8988T (cell line): Measurements from ENCODE around the gene ZBTB38.
A peak's percentile ranks its signal among the peaks of the same experiment; 100 is the strongest.

ENCODE experiments used
- DNase-seq: peaks from one replicate; pipeline ENCODE4 v3.0.0; 2011

The ZBTB38 gene

DNA sequence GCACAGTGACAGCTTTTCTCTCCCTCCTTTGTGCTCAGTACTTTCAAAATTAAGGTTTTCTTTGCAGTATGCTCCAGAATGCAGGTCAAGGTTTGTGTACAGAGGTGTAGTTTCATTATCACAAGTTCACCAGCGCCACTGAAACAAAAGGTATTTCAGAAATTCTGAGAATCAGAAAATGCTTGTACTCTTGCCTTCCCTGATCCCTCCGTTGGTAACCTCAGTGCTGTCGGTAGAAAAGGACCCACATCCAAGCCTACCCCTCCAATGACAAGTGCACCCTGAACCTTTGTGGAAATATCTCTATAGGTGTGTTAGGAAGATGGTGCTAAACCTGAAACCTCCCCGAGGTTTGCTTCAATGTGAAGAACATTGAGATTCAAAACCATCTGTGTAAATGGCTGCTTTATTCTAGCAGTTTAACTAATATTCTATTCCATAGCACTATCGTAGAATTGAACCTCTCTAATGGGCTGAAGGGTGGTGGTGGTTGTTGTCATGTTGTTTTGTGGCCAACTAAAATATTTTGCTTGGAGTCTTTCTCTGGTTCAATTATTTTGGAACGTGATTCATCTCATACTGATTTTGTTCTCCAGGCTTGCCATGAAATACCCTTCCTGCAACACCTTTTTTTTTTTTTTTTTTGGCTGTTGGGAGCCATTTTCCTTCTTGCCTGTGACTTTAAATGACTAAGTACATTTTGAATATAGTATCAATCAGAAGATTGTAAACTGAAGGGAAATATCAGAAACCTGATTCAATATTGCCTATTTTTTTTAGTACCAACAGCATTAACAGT lies 20.7 kb downstream of the ZBTB38 start:
- no peak for DNase-seq

DNA sequence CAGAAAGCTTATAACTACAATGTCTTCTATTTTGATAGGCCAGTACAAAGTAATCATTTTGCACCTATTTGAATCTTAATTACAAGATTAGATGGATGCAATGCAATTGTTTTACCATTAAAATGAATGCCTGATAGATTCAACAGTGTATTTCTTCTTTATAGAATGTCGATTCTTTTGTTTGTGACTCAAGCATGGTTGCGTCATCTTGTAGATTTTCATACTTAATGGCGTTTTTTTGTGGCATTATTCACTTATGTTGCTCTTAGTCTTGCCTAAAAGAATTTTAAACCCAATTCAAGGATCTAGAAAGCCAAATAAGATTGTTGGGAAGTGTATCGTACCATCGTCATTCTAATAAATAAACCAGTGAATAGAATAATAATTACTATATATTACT lies 21.4 kb downstream of the ZBTB38 start:
- DNase-seq: no peak

DNA sequence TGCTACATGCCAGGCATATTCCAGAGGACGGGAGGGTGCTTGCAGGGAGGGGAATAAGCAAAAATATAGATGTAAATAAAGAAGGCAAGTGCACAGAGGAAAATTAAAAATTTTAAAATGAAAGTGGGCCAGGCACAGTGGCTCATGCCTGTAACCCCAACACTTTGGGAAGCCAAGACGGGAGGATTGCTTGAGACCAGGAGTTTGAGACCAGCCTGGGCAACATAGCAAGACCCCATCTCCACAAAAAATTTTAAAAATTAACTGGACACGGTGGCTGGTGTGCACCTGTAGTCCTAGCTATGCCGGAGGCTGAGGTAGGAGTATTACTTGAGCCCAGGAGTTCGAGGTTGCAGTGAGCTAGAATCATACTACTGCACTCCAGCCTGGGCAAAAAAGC lies 22.4 kb downstream of the ZBTB38 start:
- no peak for DNase-seq

DNA sequence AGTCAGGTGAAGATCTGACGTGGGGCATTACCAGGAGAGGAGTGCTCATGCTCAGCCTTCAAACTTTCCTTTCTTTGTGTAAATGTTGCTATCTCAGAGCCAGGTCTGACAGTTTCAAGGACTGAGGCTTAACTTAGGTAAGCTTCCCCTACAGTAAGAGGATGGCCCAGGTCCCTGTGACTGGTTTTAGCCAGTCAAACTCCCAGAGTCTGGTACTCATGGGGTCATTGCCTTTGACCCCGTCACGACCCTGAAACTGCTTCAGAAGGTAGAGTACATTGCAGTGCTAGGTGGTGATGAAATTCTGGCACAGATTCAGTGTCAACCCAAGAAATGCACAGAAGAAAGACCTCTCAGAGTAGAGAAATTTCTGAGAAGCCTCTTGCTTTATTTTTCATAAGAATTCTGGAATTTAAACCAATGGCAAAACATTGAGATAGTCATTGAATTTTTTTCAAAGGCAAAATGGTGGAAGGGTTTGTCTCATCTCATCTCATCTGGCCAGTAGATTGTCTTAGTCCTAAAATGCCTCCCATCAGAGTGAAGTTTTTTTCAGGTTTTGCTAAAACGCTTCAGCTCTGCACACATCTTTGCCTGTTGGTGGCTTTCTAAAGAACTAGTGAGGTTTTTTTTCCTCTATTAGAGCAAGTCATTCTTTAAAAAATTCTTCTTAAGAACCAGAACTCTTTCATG lies 23.1 kb downstream of the ZBTB38 start:
- DNase-seq: no peak

DNA sequence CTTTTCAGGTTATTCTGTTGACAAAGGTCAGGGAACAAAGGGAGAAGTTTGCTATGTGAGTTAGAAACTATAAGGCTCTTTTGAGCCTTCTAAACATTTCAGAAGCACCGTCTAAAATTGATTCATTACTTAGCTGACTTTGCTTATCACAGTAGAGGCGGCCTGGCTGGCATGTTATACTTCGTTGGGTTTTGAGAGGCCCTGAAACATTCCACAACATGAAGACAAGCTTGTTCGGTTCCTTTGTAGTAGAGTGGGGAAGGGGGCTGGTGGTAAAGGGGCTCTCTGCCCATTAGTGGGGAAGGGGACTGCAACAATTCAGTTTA lies 23.6 kb downstream of the ZBTB38 start:
- no peak for DNase-seq

DNA sequence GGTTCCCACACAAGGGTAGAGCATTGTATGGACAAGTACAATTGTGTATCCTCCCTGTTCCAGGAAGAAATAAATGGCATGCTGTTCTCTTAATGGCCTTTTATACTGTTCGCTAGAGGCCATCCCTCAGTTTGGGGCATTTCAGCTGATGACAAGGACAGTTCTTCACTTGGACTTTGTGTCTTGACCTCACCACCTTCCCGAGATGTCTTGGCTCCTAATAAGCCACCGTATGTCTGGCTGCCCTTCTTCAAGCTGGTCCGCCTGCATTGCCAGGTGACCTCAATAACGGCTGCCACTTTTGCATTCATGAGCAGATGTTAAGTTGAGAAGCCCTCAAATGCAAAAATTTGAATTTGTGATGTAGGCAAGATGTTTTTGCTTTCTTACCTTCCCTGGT lies 24.1 kb downstream of the ZBTB38 start:
- no peak for DNase-seq

DNA sequence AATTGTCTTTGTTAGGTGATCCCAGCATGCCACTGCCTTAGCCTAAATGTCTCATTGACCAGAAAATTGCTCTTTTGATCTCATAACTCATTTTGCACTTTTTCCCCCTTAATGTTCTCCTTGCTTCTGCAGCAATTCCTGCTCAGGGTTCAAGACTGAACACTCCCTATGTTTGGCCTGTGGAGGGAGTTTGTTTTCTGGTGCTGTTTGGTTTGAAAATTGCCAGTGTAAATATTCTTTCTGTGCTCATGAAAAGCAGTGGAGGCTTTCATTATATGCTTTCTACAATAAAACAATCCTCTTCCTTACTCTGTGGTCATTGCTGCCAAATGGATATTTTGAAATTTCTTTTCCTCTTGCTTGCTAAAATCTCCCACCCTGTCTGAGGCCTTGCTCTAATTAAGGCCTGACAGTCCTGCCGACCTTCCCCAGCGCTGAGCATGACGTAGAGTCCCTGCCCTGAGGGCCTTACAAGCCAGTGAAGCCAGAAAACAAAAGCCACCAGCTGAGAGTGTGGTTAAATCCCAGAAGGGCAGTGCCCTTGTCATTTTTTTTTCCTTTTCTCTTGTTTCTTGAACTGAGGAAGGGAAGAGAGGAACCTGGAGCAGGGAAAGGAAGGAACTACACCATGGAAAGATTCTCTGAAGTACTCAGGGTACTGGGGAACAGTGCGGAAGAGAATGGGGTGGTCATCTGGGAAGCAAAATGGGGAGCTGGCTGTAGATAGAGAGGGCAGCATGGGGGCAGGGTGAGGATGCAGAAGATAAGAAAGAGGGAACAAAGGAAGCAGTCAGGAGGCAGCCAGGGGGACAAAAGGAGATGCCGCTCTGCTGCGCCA lies 24.8 kb downstream of the ZBTB38 start:
- no peak for DNase-seq

DNA sequence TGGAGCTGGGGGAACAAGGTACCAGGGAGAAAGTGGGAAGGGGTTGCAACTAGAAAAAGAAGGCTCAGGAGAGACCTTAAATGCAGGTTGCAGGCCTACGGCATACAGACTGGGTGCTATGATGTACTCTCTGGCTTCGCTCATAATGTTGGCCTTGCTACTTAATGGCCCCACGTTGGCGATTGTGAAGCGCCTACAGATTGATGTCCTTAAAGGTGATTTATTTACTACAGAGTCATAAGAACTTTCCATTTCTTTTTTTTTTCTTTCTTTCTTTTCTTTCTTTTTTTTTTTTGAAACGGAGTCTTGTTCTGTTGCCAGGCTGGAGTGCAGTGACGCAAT lies 25.4 kb downstream of the ZBTB38 start:
- no peak for DNase-seq

DNA sequence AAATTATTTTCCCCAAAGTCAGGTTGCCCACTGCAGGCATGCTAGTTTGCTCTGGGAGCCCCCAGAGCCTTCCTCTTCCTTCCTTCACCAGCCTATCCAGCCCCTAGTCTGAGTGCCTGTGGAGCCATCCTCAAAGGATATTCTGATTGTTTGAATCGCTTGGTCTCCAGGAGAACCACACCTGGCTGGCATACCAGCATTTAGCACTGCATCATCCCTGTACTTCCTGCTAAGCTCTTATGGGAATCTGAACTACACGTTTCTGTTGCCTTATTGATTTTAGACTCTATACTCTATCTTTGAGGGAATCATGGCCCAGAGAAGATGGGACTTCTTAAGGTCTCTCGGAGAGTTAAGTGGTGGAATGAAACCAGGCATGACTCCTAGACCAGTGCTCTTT lies 26.3 kb downstream of the ZBTB38 start:
- DNase-seq: no peak

DNA sequence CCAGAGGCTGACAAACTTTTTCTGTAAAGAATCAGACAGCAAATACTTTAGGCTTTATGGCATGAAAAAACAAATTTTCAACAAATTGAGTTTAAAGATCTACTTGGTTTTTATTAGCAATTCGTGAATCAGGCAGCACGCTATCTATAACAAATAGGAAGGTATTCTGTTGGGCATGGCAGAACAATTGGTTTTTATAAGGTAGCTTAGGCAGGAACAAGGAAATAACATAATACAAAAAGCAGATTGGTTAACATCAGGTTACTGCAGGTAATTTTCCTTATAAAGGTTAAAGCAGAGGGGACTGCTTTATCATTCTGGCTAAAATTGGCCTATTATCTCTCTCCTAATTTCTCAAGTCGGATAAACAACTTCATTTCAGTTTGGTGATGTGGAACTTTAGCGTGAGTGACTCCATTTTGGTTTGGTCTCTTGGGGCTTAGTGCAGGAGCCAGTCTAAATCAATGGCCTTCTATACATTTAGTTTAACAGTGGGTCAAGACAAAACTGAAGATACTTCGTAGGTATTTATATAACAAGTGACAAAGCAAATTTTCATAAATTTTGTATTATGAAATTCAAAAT lies 26.8 kb downstream of the ZBTB38 start:
- DNase-seq: no peak

DNA sequence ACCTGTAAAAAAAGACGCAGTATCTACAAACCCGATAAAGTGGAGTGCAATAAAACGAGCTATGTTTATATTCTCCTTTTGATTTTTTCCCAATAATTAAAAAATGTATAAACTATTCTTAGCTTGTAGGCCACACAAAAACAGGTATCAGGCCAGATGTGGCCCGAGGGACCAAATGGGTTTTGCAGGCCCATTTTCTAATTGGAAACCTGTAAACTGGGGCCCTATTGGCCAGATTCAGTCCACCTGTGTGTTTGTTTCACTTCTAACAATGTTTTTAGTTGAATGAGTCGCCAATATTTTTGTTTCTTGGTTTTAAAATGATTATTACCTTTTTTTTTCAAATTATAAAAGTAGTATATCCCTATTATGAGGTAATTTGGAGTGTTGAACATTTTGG lies 29.7 kb downstream of the ZBTB38 start:
- no peak for DNase-seq

DNA sequence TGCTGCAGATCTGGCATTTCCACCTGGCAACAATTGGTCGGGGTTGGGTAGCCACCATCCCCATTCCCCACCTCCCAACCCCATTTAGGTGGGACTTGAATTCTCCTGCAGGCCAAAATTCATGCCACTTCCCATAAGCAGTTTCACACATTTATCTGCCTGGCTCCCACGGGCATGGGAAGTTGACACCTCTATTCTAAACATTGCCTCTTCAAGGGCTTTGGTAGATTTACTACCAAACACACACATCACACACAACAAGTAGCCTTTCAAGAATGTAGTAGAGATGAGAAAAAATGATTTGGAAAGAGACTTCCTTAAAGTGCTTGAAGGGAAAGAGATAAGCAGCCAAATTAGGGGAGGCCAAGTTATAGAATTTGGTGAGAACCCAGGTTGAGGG lies 30.9 kb downstream of the ZBTB38 start:
- DNase-seq: no peak

DNA sequence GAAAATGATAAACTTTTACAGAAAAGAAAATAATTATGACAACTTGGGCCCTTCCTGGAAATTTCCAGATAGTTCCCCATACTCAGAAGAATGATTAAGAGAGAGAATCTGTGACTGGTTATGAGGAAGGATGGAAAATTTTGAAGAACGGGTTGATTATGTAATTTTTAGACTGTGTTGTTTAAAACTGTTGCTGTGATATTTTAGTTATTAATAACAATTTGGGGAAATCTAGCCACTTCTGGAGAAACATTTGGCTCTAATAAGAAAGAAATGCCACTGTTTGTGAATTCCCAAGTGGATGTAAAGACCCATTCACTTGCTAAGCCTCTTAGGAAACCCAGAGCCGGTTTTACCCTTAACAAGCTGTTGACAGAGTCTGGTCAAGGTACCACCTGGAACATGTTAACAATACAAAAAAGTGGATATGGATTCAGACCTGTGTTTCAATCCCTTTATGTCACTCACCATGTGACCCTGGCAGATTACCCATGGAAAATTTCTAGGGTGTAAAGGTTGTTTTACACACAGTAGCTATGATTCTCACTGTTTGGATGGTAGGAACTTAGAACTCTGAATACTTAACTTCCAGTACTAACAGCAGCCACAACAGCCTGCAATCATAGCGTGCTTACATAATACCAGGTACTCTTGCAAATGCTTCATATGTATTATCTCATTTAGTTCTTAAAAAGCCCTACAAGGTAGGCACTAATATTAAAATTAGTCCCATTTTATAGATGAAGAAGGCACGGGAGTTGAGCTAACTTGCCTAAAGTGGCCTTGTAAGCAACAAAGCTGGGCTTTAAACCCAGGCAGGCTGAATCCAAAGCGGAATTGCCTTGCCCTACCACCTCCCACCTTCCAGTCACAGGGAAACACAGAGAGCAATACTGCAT lies 32.0 kb downstream of the ZBTB38 start:
- no peak for DNase-seq

DNA sequence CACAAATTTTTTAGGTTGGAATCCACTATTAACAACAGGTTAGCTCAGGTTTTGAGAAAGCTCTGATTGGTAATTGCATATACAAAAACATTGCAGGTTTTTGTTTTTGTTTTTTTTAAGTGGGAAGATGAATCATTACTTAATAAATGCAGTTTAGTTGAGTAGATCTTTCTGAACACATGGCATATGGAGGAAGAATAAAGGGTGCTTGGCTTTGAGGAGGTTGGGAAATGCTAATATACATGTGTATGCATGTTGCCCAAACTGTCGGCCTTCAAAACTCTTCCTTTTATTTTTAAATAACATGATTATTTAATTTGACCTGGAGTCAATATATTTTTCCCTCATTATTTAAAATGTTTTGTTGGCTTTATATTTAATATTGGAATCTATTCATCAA lies 32.8 kb downstream of the ZBTB38 start:
- DNase-seq: no peak

DNA sequence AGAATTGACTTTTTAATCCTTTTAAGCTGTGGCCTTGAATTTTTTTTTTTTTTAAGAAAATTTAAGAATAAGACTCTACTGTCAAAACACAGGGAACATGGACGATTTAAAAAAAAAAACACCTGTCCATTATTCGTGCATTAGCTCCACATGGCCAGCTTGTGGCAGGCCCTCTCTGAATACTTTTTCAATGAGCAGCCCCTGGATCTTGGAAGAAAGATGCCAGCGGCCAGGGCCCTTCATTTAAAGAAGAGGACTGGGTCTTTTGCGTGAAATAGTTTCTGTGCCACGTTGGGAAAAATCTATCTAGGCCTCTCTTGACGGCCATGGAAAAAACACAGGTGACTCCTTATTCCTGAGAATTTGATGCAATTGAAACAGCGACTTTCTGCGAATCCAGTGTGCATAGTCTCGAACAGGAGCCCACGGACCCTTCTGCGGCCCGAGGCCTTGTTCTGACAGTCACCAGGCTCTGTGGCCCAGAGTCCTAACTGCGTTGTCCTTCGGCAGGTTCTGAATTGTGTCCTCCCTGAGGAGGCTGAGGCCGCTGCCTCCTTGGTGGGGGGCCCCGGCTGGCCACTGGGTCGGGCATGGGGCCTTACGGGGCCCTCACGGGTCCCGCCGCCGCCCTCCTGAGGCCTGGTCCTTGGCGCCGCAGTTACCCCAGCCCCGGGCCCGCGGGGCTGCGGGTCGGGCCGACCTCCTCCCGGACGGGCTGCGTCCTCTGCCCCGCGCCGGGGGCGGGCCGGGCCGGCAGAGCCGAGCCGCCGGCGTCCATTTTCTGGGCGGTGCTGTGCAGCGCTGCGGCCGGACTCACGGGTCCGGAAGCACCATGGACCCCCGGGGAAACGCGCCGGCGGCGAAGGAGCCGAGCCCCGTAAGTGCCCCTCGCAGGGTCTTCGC lies 33.5 kb downstream of the ZBTB38 start:
- peak; percentile 59 for DNase-seq

DNA sequence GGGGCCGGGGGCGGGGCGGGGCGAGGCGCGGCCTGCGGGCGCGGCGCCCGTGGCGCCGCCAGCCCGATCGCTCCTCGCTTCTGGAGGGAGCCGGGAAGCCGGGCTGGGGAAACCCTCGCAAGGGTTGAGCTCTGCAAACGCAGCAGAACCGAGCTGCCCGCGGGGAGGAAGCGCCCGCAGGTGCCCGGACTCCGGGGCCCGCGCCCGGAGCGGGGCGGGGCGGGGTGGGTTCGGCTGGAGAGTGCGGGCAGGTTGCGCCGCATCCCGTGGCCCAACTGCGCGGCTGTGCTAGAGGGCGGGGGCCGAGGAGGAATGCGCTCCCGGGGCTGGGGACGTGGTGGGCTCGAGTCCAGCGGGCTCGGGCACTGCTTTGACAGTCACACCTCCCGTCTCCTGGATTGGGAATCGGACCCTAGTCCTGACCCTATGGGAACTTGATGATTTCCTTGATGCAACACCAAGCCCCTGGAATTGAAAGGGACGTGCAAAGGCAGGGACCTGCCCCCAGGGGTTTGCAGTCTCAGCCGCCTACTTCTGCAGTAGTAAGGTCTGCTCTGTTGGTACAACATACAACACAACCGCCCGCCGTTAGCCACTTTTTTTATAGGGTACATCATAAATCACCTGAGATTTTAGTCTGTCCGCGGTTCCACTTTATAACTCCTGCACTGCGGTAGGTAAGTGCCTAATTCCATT lies 34.3 kb downstream of the ZBTB38 start:
- DNase-seq: peak; percentile 46

DNA sequence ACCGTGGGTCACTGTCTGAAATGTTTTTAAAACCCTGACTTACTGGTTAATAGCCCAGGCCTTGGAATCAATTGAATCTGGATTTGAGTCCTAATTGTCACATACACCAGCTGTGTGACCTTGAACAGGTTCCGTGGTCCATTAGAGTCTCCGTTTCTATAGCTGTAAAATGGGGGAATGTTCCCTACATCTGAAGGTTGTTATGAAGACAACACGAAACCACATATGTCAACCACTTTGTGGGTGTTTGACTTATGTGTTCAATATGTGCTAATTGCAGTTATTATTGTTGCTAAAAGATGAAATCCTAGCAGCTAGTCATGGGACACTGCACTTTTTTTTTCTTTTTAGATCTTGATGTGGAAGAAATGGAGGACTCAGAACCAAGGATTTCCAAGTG lies 35.3 kb downstream of the ZBTB38 start:
- DNase-seq: no peak

DNA sequence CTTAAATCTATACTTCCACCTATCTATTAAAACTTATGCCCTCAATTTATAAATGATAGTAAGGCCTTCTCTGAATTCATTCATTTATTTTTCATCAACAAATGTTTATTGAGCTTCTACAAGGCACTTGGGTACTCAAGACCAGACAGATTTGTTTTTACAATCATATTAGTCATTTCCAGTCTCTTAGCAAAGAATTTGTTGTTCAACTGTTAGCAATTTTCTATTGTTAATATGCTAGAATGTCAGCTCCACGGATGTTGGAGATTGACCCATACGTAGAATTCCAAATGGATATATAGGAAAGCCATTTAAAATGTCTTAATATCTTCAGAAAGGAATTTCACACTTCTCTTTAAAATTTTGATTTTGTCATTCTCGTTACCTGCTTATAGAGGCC lies 36.7 kb downstream of the ZBTB38 start:
- no peak for DNase-seq

DNA sequence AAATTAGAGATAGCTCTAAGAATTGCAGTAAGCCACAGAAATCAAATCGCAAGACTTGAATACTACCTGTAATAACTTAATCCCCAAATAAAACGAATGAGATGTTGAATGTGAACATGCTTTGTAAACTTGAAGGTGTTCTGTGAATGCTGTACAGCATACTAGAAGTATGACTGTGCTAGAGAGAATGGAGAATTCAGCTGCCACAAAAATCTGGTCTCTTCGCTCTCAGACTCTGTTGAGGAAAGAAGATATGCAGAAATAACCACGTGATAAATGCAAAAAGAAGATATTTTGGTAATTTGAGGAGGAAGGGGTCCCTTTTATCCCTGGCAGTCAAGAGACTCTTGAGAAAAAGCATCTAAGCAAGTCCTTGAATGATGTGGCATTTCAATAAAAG lies 37.3 kb downstream of the ZBTB38 start:
- DNase-seq: no peak

DNA sequence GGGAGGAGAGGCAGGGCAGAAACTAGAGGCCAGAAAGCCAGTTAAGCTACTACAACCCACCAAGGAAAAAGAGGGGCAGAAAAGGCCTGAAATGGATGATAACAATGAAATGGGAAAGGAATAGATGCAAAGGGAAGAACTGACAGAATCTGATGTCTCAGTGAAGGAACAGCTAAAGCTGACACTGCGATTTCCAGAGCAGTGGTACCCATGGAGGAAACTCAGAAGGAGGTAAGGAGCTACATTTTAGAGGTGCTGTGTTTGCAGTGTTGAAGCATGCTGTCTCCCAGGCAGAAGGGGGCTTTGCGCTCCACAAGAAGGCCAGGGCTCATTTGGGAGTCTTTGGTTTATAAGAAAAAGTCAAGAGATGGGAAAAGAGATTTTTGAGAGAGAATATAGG lies 38.0 kb downstream of the ZBTB38 start:
- no peak for DNase-seq

DNA sequence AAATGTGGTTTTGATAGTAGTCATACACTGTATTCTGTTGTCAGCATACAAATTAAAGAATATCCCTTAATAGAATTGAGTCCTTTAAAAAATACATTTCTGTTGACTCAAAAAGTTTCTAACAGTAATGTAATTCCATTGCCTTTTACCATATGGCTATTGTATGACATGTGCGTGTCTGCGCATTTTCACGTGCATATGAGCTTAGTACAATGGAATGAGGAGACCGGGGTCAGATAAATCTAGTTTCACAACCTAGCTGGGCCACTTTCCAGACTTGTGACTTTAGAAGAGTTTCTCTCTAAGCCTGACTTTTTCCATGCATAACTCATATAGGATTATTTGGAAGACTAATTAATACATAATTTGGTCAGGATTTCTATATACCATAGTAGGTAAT lies 38.7 kb downstream of the ZBTB38 start:
- DNase-seq: no peak
